ENCODE measurements around the gene MAD2L2. TPM values are rescaled to one million over a fixed set of nuclear protein-coding genes. Genes with fewer than 3 reads are reported as not detected.

MAD2L2 gene
- total and polyA plus RNA-seq, 9 donors, result 13.0 to 35.9 (median 27.8) TPM

DNA sequence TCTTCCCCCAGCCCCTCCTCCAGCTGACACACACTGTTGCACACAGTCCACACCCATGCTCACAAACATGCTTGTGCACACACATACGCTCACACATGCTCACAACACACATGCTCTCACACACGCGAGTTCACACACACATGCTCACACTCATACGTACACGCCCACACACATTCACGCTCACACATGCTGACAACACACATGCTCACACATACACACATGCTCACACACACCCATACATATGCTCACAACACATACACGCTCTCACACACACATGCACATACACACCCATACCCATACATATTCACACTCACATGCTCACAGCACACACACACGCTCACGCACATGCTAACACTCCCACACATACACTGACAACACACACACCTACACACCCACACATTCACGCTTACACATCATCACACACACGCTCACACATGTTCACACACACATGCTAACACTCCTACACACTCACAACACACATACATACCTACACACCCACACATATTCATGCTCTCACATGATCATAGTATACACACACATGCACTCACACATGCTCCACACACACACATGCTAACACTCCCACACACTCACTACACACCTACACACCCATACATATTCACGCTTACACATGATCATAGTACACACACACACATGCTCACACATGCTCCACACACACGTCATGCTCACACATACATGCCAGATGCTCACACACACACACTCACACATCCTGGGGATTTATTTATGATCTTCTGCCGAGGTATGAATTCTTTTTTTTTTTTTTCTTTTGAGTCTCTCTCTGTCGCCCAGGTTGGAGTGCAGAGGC lies 21.2 kb upstream of the MAD2L2 start:
- no peaks in the 10 kb centered on the region for H3K36me3 ChIP-seq

GRCh38 chr1:11701551-11701961 lies 20.6 kb upstream of the MAD2L2 start:
- Histone ChIP-seq H3K36me3 (no peaks in the 10 kb centered on the region), H3K27ac (no peak overlapping the region), H3K9me3 (no peaks in the 10 kb centered on the region), H3K4me1 (ENCODE audit: insufficient read depth) (no peaks in the 10 kb centered on the region), H3K4me3 (no peak overlapping the region), H3K27me3 (no peaks in the 10 kb centered on the region)
- intact Hi-C loops (cut with DNase I), result no loop called here
- TF ChIP-seq POLR2A (IDR thresholded peaks at IDR 0.05), result no peak
- TF ChIP-seq, protein P1, sequence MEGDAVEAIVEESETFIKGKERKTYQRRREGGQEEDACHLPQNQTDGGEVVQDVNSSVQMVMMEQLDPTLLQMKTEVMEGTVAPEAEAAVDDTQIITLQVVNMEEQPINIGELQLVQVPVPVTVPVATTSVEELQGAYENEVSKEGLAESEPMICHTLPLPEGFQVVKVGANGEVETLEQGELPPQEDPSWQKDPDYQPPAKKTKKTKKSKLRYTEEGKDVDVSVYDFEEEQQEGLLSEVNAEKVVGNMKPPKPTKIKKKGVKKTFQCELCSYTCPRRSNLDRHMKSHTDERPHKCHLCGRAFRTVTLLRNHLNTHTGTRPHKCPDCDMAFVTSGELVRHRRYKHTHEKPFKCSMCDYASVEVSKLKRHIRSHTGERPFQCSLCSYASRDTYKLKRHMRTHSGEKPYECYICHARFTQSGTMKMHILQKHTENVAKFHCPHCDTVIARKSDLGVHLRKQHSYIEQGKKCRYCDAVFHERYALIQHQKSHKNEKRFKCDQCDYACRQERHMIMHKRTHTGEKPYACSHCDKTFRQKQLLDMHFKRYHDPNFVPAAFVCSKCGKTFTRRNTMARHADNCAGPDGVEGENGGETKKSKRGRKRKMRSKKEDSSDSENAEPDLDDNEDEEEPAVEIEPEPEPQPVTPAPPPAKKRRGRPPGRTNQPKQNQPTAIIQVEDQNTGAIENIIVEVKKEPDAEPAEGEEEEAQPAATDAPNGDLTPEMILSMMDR (IDR thresholded peaks at IDR 0.05), result no peak
- no peak for TF ChIP-seq EP300 (IDR thresholded peaks at IDR 0.05)
- DNase-seq, result no peak
- WGBS, 3 donors, result 5 to 14% (median 5%) methylated on average over 11 to 15 of the region's 15 CpGs

More for the DNA sequence above, 21.2 kb upstream of the MAD2L2 start:
- Histone ChIP-seq H3K27me3 (no peaks in the 10 kb centered on the region), H3K4me1 (ENCODE audit: insufficient read depth) (no peaks in the 10 kb centered on the region), H3K4me3 (no peak overlapping the region), H3K27ac (no peak overlapping the region), H3K9me3 (no peaks in the 10 kb centered on the region)
- WGBS, 3 donors, result 61 to 69% (median 61%) methylated on average over 15 of the region's 15 CpGs
- TF ChIP-seq, protein P1 (IDR thresholded peaks at IDR 0.05), result no peak
- no peak for TF ChIP-seq POLR2A (IDR thresholded peaks at IDR 0.05)
- TF ChIP-seq EP300 (IDR thresholded peaks at IDR 0.05), result no peak
- no peak for DNase-seq
- intact Hi-C loops (cut with DNase I), result no loop called here

DNA sequence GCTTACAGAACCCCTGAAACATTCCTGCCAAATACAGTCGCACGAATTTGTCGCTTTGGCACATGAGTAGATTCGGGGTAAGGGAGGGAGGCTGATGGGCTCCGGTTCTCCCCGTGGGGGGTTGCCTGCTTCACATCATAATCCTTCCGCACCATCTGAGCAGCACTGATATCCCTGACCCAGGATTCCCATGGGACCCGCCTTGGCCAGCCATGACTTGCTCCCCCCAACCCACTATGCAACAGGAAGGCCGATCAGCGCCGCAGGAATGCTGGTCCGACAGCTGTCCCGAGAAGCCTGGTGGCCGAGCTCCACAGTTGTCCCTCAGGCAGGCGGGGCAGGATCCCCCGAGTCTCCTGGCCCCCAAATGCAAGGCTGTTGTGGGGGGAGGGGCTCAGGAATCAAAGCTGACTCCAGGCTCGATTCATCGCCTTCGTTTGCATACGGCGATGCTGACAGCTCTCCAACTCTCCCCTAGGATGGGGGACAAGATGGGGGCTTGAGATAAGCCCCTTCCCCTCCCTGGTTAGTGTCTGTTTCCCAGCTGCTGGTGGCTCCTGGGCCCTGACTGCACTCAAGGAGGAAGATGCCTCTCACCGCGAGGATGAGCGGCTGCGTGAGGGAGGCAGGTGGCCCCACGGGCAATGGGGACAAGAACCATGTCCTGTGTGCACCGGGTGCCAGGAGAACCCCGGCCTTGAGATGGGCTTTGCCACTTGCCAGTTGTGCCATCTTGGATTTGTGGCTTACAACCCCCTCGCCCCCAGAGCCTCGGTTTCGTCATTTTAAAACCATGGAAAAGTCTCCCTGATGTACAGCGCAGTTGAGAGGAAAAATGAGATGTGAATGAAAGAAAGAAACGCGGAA lies 19.9 kb upstream of the MAD2L2 start:
- H3K27me3 ChIP-seq, result no peaks in the 10 kb centered on the region
- H3K4me3 ChIP-seq, result no peak overlapping the region
- H3K9me3 ChIP-seq, result no peaks in the 10 kb centered on the region
- intact Hi-C loops (cut with DNase I), result no loop called here
- no peak for TF ChIP-seq POLR2A (IDR thresholded peaks at IDR 0.05)
- TF ChIP-seq EP300 (IDR thresholded peaks at IDR 0.05), result no peak
- TF ChIP-seq, protein P1 (IDR thresholded peaks at IDR 0.05), result no peak
- H3K36me3 ChIP-seq, result no peaks in the 10 kb centered on the region
- 25 to 38% (median 33%) methylated on average over 34 of the region's 34 CpGs for WGBS, 3 donors
- DNase-seq, result no peak
- no peak overlapping the region for H3K27ac ChIP-seq
- H3K4me1 ChIP-seq (ENCODE audit: insufficient read depth), result no peaks in the 10 kb centered on the region

- H3K4me3 ChIP-seq, result no peak overlapping the region
- no peaks in the 10 kb centered on the region for H3K27me3 ChIP-seq
- WGBS, 3 donors, result 64 to 68% (median 66%) methylated on average over 5 of the region's 5 CpGs
- no peaks in the 10 kb centered on the region for H3K36me3 ChIP-seq
- no peak for DNase-seq
- no peak overlapping the region for H3K27ac ChIP-seq
- intact Hi-C loops (cut with DNase I), result no loop called here
- no peaks in the 10 kb centered on the region for H3K4me1 ChIP-seq (ENCODE audit: insufficient read depth)
- TF ChIP-seq, protein P1 (IDR thresholded peaks at IDR 0.05), result no peak
- no peak for TF ChIP-seq EP300 (IDR thresholded peaks at IDR 0.05)
- no peaks in the 10 kb centered on the region for H3K9me3 ChIP-seq
Measured at GRCh38 chr1:11697893-11698210, 16.9 kb upstream of the MAD2L2 start.

Measured in ovary (tissue), 9 donors.